Trophoblast cell (in vitro differentiated cells and primary cell): ENCODE results near the gene FSTL5.

Experiments
- DNase-seq, 2 donors: peaks; one replicate each; pipeline ENCODE4 v3.0.0-alpha.2; 2016
- H2AFZ ChIP-seq: 2 replicates; pipeline ENCODE4 v1.6.1; 2013; ENCODE audit warnings: low read length, moderate library complexity, mild to moderate bottlenecking; ENCODE audit not compliant: insufficient read depth, poor library complexity
- H2AK5ac ChIP-seq: 2 replicates; pipeline ENCODE4 v1.6.1; 2013; ENCODE audit warnings: mild to moderate bottlenecking, low read length
- H2BK120ac ChIP-seq: 2 replicates; pipeline ENCODE4 v1.6.1; 2013; ENCODE audit warnings: low read length, mild to moderate bottlenecking, moderate library complexity; ENCODE audit not compliant: insufficient read depth, poor library complexity
- H2BK12ac ChIP-seq: 2 replicates; pipeline ENCODE4 v1.6.1; 2013; ENCODE audit warnings: mild to moderate bottlenecking, low read length, moderate library complexity
- H2BK5ac ChIP-seq: 2 replicates; pipeline ENCODE4 v1.6.1; 2013; ENCODE audit warnings: low read length, low read depth, moderate library complexity, mild to moderate bottlenecking; ENCODE audit not compliant: poor library complexity
- H3K14ac ChIP-seq: 2 replicates; pipeline ENCODE4 v1.6.1; 2013; ENCODE audit warnings: mild to moderate bottlenecking, low read length
- H3K18ac ChIP-seq: 2 replicates; pipeline ENCODE4 v1.6.1; 2013; ENCODE audit warnings: mild to moderate bottlenecking, low read length
- H3K23ac ChIP-seq: 2 replicates; pipeline ENCODE4 v1.6.1; 2013; ENCODE audit warnings: low read length
- H3K27ac ChIP-seq: 2 replicates; pipeline ENCODE4 v1.5.1; 2013; ENCODE audit warnings: low read depth, mild to moderate bottlenecking, inconsistent platforms, low read length, moderate library complexity
- H3K27me3 ChIP-seq: 2 replicates; pipeline ENCODE4 v1.6.1; 2013; ENCODE audit warnings: inconsistent platforms, mild to moderate bottlenecking, low read length, moderate library complexity; ENCODE audit not compliant: insufficient read depth
- H3K36me3 ChIP-seq, 2 experiments: 1 replicate in 1 of 2; 2 replicates in 1 of 2; pipeline ENCODE4 v1.6.1; 2013; ENCODE audit warnings: low read length in 2 of 2, mild to moderate bottlenecking in 2 of 2, moderate library complexity in 1 of 2; ENCODE audit not compliant: insufficient read depth in 2 of 2, control insufficient read depth in 1 of 2
- H3K4ac ChIP-seq: 2 replicates; pipeline ENCODE4 v1.6.1; 2013; ENCODE audit warnings: low read depth, mild to moderate bottlenecking, low read length, moderate library complexity
- H3K4me1 ChIP-seq, 2 experiments: 1 replicate in 1 of 2; 2 replicates in 1 of 2; pipeline ENCODE4 v1.6.1; 2013; ENCODE audit warnings: low read length in 2 of 2, mild to moderate bottlenecking in 2 of 2, moderate library complexity in 1 of 2; ENCODE audit not compliant: insufficient read depth in 2 of 2, control insufficient read depth in 1 of 2
- H3K4me2 ChIP-seq: 2 replicates; pipeline ENCODE4 v1.6.1; 2013; ENCODE audit warnings: inconsistent platforms, mild to moderate bottlenecking, low read length, moderate library complexity
- H3K4me3 ChIP-seq: 2 replicates; pipeline ENCODE4 v1.5.1; 2013; ENCODE audit warnings: mild to moderate bottlenecking, low read depth, low read length, inconsistent platforms
- H3K79me1 ChIP-seq: one replicate; pipeline ENCODE4 v1.6.1; 2013; ENCODE audit warnings: low read length
- H3K79me2 ChIP-seq: 2 replicates; pipeline ENCODE4 v1.6.1; 2013; ENCODE audit warnings: low read length, mild to moderate bottlenecking; ENCODE audit not compliant: control insufficient read depth, insufficient read depth, poor library complexity
- H3K9ac ChIP-seq: 2 replicates; pipeline ENCODE4 v1.6.1; 2013; ENCODE audit warnings: mild to moderate bottlenecking, low read length
- H3K9me3 ChIP-seq: 2 replicates; pipeline ENCODE4 v1.6.1; 2013; ENCODE audit warnings: low read depth, mild to moderate bottlenecking, control low read depth, inconsistent platforms, low read length; ENCODE audit not compliant: insufficient read depth
- H4K12ac ChIP-seq: 2 replicates; pipeline ENCODE4 v1.6.1; 2013; ENCODE audit warnings: low read depth, mild to moderate bottlenecking, low read length, moderate library complexity
- H4K8ac ChIP-seq: 2 replicates; pipeline ENCODE4 v1.6.1; 2013; ENCODE audit warnings: low read depth, mild to moderate bottlenecking, low read length, moderate library complexity
- H4K91ac ChIP-seq: one replicate; pipeline ENCODE4 v1.6.1; 2013; ENCODE audit warnings: low read depth, mild to moderate bottlenecking, low read length, moderate library complexity
- WGBS: extraction: QIAGEN DNeasy Blood & Tissue Kit; methylation state at CpG from one replicate; pipeline ENCODE4 v1.1.7; 2013; ENCODE audit warnings: missing lambda C conversion rate; ENCODE audit not compliant: insufficient read length, insufficient coverage; ENCODE audit errors: extremely low coverage; 5-methylcytosine and 5-hydroxymethylcytosine counted together

The FSTL5 gene

DNA sequence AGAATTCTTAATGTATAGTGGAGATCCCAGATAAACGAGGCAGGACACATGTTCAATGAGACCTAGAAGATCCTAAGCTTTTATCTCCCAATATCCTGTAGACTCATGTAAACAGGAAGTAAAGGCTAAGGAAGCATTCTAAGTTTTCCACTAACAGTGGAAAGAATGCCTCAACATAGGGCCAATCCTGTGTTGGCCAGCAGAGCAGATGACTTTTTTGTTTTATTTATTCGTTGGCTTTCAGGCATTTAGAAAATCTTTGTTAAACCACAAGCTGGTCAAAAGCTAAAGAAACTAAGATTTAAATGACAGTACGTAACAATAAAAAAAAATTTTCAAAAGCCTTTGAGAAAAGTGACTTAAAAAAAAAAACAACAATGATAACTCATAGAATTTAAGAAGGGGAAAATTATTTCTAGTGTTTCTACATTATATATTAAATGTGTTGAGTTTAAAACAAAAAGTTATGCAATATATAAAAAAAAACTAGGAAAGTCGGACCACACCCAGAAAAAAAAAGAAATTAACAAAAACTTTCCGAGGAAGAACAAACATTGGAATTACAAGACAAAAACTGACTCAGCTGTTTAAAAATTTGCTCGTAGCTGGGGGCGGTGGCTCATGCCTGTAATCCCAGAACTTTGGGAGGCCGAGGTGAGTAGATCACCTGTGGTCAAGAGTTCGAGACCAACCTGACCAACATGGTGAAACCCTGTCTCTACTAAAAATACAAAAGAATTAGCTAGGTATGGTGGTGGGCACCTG, 759.3 kb downstream of the FSTL5 start:
- Histone ChIP-seq H3K79me2 (no peaks in the 10 kb centered on the region), H3K14ac (no peak overlapping the region), H2BK120ac (no peak overlapping the region), H3K9me3 (no peaks in the 10 kb centered on the region), H3K4me1 (no peaks in the 10 kb centered on the region), H2BK5ac (no peak overlapping the region), H3K36me3 (no peaks in the 10 kb centered on the region), H3K18ac (no peak overlapping the region), H2BK12ac (no peak overlapping the region), H2AFZ (no peak overlapping the region), H4K91ac (no peak overlapping the region), H3K9ac (no peak overlapping the region), H4K8ac (no peak overlapping the region), H4K12ac (no peak overlapping the region), H2AK5ac (no peak overlapping the region), H3K4me2 (no peak overlapping the region), H3K4me3 (no peak overlapping the region), H3K79me1 (no peaks in the 10 kb centered on the region), H3K27ac (no peak overlapping the region), H3K27me3 (no peaks in the 10 kb centered on the region), H3K4ac (no peak overlapping the region), H3K23ac (no peak overlapping the region)
- no peak for DNase-seq
- WGBS, result no CpG with 5 or more reads among the region's 9 CpGs

DNA sequence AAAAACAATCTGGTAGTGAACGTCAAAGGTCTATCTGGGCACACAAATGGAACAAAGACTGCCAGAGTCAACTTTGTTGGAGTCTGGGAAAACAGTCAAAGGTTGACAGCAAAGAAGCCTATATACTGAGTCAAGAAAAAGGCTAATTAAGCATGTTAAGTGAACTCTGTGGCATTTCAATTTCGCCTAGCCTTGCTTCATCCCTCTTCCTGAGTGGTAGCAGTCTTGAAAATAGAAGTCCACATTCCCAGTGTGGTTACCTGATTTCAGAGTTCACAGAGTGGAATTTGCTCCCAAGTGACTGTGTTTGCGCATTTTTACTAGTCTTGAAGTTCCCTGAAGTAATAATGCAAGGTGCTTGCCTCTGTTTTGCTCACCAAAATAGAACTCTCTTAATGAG, 760.0 kb downstream of the FSTL5 start:
- H3K18ac ChIP-seq, result no peak overlapping the region
- H3K27me3 ChIP-seq, result no peaks in the 10 kb centered on the region
- no peak overlapping the region for H3K23ac ChIP-seq
- H2AK5ac ChIP-seq, result no peak overlapping the region
- H4K8ac ChIP-seq, result no peak overlapping the region
- no peaks in the 10 kb centered on the region for H3K4me1 ChIP-seq
- H2AFZ ChIP-seq, result no peak overlapping the region
- H3K27ac ChIP-seq, result no peak overlapping the region
- no peak overlapping the region for H2BK120ac ChIP-seq
- H2BK5ac ChIP-seq, result no peak overlapping the region
- WGBS, result no CpG with 5 or more reads among the region's 3 CpGs
- no peaks in the 10 kb centered on the region for H3K9me3 ChIP-seq
- no peak overlapping the region for H2BK12ac ChIP-seq
- H4K12ac ChIP-seq, result no peak overlapping the region
- no peaks in the 10 kb centered on the region for H3K79me2 ChIP-seq
- H3K9ac ChIP-seq, result no peak overlapping the region
- H3K4me2 ChIP-seq, result no peak overlapping the region
- H3K14ac ChIP-seq, result no peak overlapping the region
- H4K91ac ChIP-seq, result no peak overlapping the region
- no peaks in the 10 kb centered on the region for H3K79me1 ChIP-seq
- no peak overlapping the region for H3K4me3 ChIP-seq
- DNase-seq, result no peak
- no peak overlapping the region for H3K4ac ChIP-seq
- no peaks in the 10 kb centered on the region for H3K36me3 ChIP-seq

DNA sequence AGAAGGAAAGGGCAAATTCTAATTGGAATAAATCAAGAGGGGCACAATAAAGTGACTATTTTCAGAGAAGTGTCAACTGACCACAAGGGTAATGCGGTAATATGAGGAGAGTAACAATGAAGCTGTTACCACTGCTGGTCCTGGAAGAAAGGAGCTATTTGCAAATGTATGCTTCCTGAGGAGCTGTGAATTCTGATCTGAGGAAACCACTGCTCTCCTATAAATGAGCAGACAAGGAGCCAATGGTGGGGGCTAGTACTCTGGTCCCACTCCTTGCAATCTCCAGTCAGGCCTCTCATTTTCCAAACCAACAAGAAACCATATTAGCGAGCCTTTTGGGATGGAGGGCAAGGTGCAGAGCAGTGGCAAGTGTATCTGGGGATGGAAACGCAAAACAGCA, 770.2 kb downstream of the FSTL5 start:
- Histone ChIP-seq H3K36me3 (no peaks in the 10 kb centered on the region), H3K9ac (no peak overlapping the region)
- no CpG with 5 or more reads among the region's 3 CpGs for WGBS

DNA sequence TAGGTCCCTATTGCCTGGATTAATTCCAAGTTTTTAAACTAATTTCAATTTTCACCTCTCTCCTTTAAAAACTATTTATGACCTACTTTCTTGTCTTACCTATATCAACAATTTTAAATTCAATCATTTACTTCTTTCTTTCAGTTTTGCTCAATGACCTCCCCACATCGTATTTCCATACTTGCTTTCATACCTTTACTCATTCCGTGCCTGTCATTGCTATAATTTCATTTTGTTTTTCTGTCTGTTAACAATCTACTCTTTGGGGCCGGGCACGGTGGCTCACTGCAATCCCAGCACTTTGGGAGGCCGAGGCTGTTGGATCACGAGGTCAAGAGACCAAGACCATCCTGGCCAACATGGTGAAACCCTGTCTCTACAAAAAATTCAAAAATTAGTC, 781.1 kb downstream of the FSTL5 start:
- H3K36me3 ChIP-seq, result no peaks in the 10 kb centered on the region

More for the DNA sequence above, 770.2 kb downstream of the FSTL5 start:
- H3K14ac ChIP-seq, result no peak overlapping the region
- no peak overlapping the region for H3K4me2 ChIP-seq
- no peaks in the 10 kb centered on the region for H3K4me1 ChIP-seq
- H2BK5ac ChIP-seq, result no peak overlapping the region
- no peak overlapping the region for H4K91ac ChIP-seq
- H3K27me3 ChIP-seq, result no peaks in the 10 kb centered on the region
- no peaks in the 10 kb centered on the region for H3K9me3 ChIP-seq
- H3K27ac ChIP-seq, result no peak overlapping the region
- H3K4me3 ChIP-seq, result no peak overlapping the region
- H2AK5ac ChIP-seq, result no peak overlapping the region
- DNase-seq, result no peak
- H4K8ac ChIP-seq, result no peak overlapping the region
- H2AFZ ChIP-seq, result no peak overlapping the region
- no peak overlapping the region for H2BK12ac ChIP-seq
- no peak overlapping the region for H3K23ac ChIP-seq
- H3K18ac ChIP-seq, result no peak overlapping the region
- H3K4ac ChIP-seq, result no peak overlapping the region
- H4K12ac ChIP-seq, result peak overlapping the region; percentile 18
- H3K79me2 ChIP-seq, result no peaks in the 10 kb centered on the region
- H2BK120ac ChIP-seq, result no peak overlapping the region
- H3K79me1 ChIP-seq, result no peaks in the 10 kb centered on the region

More for the DNA sequence above, 781.1 kb downstream of the FSTL5 start:
- no peak overlapping the region for H4K91ac ChIP-seq
- H3K79me1 ChIP-seq, result no peaks in the 10 kb centered on the region
- H3K9ac ChIP-seq, result no peak overlapping the region
- H2BK12ac ChIP-seq, result no peak overlapping the region
- no peak overlapping the region for H4K8ac ChIP-seq
- no peak overlapping the region for H3K14ac ChIP-seq
- no peak overlapping the region for H2BK5ac ChIP-seq
- H3K4me1 ChIP-seq, result peaks cover 0 to 2% of the 10 kb centered on the region in 2 experiments
- H3K27me3 ChIP-seq, result no peaks in the 10 kb centered on the region
- no peak overlapping the region for H2BK120ac ChIP-seq
- DNase-seq, result no peak
- H3K9me3 ChIP-seq, result peaks cover 1% of the 10 kb centered on the region
- no peaks in the 10 kb centered on the region for H3K79me2 ChIP-seq
- no peak overlapping the region for H3K23ac ChIP-seq
- H3K4me3 ChIP-seq, result no peak overlapping the region
- no peak overlapping the region for H2AFZ ChIP-seq
- WGBS, result 100% methylated on average over 1 of the region's 6 CpGs
- H3K4me2 ChIP-seq, result no peak overlapping the region
- H2AK5ac ChIP-seq, result no peak overlapping the region
- no peak overlapping the region for H4K12ac ChIP-seq
- H3K27ac ChIP-seq, result no peak overlapping the region
- H3K18ac ChIP-seq, result no peak overlapping the region
- H3K4ac ChIP-seq, result no peak overlapping the region
